ENCODE measurements around the gene PPP1R9B.

PPP1R9B gene

DNA sequence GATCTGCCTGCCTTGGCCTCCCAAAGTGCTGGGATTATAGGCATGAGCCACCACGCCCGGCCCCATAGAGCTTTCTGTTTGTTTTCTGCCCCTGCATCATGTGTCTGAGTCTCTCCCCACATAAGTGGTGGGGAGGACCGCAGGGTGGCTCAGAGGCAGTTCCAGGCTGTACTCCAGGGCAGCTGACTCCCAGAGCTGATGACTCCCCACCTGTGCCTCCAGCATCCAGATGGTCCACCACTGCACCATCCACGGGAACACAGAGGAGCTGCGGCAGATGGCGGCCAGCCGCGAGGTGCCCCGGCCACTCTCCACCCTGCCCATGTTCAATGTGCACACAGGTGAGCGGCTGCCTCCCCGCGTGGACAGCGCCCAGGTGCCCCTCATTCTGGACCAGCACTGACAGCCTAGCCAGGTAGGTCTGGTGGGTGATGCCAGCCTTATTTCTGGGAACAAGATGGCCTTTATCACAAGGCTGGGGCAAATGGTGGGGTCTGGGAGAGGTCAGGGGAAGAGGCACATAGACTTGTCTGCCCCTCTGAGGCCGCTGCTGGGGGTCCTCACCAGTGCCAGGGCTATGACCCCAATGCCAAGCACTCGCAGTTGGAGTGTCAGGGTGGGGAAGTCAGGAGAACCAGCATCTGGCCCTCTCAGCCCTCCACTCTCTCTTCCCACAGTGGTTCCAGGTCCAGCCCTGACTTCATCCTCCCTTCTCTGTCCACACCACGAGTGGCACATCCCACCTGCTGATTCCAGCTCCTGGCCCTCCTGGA, 24.7 kb upstream of the PPP1R9B start:
- in situ Hi-C loops (cut with MboI; ENCODE audit: low sequenced_read_pairs): no loop called here

- in situ Hi-C loops (cut with MboI; ENCODE audit: low sequenced_read_pairs): no loop called here
These were observed 24.0 kb upstream of the PPP1R9B start for GRCh38 chr17:50174444-50174843.

GRCh38 chr17:50173335-50173941, 23.0 kb upstream of the PPP1R9B start:
- in situ Hi-C loops (cut with MboI; ENCODE audit: low sequenced_read_pairs): no loop called here

DNA sequence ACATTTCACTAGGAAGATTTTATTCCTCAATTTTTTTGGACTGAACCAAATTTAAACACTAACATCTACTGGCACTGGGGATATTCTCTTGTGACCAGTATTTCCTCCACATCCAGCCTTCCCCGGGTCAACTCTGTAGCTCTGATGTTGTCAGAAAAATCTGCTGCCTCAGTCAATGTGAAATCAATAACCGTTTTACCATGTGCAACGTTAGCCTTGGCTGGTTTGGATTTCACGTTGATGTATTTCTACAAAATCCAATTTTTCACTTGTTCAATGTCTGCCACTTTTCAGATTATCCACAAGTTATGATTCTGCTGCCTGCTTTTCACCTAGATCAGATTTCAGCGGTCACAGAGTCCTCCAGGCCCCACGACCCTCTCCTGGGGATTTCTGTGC, 22.5 kb upstream of the PPP1R9B start:
- in situ Hi-C loops (cut with MboI; ENCODE audit: low sequenced_read_pairs): no loop called here

- in situ Hi-C loops (cut with MboI; ENCODE audit: low sequenced_read_pairs): no loop called here
These were observed 21.7 kb upstream of the PPP1R9B start for GRCh38 chr17:50172130-50172529.

DNA sequence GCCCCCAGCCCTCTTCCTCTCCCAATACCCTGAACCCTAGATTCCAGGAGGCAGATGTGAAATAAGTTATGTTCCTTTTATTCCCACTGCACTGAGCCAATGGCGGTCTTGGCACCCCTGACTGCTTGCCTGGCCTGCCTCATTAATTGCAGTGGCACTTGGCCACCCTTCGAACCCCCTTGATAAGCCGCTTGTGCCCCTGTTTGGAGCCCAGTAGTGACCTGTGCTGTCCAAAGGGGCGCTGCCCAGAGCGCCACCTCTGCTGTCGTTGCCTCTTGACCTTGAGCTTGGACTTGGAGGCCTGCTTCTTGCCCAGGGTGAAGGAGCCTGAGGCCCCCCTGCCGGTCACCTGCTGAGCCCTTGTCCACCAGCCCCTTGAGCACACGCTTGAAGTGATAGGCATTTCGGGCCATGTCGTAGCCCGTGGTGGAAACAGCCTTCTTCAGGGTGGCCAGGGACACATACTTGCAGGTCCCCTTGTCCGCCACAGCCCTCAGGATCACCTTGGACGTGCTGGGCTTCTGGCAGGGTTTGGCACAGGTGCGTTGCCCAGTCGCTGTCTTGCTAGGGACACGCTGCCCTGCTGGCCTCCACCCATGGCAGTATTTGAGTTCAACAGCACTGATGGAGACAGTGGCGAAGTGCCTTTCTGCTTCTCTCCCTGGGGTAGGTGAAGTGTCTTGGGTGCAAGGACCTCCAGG, 21.0 kb upstream of the PPP1R9B start:
- in situ Hi-C loops (cut with MboI; ENCODE audit: low sequenced_read_pairs): no loop called here

DNA sequence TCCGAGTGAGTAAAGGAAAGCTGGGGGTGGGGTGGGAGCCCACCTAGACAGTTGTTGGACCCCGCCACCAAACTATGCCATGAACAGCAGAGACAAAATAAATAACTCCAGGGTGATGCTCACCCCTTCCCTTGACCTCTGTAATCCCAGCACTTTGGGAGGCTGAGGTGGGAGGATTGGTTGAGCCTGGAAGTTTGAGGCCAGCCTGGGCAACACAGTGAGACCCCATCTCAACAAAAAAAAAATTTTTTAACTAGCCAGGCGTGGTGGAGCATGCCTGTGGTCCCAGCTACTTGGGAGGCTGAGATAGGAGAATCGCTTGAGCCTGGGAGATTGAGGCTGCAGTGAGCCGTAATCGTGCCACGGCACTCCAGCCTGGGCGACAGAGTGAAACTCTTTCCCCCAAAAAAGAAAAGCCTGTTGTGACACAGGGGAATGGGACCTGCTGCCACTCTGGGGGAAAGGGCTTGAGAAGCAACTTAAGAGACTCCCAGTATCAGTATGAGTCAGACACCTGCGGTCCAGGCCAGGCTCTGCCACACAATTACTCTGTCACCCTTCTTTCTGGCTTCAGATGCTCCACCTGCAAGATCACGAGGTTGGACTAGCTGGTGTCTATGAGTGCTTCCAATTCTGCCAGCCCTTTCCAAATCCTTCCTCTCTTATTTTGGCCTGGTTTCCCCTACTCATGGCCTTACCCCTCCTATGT, 20.3 kb upstream of the PPP1R9B start:
- in situ Hi-C loops (cut with MboI; ENCODE audit: low sequenced_read_pairs): no loop called here

- in situ Hi-C loops (cut with MboI; ENCODE audit: low sequenced_read_pairs): no loop called here
These were observed 19.5 kb upstream of the PPP1R9B start for GRCh38 chr17:50169881-50170459.

GRCh38 chr17:50169121-50169764, 18.8 kb upstream of the PPP1R9B start:
- in situ Hi-C loops (cut with MboI; ENCODE audit: low sequenced_read_pairs): no loop called here

DNA sequence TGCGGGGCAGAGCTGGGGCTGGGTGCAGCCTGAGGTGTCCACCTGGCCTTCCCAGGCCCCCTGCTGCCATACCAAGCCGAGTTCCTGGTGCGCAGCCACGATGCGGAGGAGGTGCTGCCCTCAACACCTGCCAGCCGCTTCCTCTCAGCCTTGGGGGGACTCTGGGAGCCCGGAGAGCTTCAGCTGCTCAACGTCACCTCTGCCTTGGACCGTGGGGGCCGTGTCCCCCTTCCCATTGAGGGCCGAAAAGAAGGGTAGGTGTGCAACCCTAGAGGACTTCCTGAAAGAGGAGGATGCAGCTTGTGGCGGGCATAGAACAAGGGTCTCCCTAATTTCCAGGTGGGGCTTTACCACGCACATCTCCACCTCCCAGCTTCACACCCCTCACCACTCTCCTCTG, 17.8 kb upstream of the PPP1R9B start:
- in situ Hi-C loops (cut with MboI; ENCODE audit: low sequenced_read_pairs): no loop called here

- in situ Hi-C loops (cut with MboI; ENCODE audit: low sequenced_read_pairs): no loop called here
These were observed 16.9 kb upstream of the PPP1R9B start for GRCh38 chr17:50167371-50167770.

GRCh38 chr17:50166518-50167181, 16.2 kb upstream of the PPP1R9B start:
- in situ Hi-C loops (cut with MboI; ENCODE audit: low sequenced_read_pairs): no loop called here

- in situ Hi-C loops (cut with MboI; ENCODE audit: low sequenced_read_pairs): no loop called here
These were observed 15.5 kb upstream of the PPP1R9B start, which contains the start of gene SGCA for GRCh38 chr17:50165867-50166517. SGCA (plus strand) TSS chr17:50166005; CDS start chr17:50166041, 36 bp downstream.

GRCh38 chr17:50165466-50165865, 15.0 kb upstream of the PPP1R9B start:
- in situ Hi-C loops (cut with MboI; ENCODE audit: low sequenced_read_pairs): no loop called here

DNA sequence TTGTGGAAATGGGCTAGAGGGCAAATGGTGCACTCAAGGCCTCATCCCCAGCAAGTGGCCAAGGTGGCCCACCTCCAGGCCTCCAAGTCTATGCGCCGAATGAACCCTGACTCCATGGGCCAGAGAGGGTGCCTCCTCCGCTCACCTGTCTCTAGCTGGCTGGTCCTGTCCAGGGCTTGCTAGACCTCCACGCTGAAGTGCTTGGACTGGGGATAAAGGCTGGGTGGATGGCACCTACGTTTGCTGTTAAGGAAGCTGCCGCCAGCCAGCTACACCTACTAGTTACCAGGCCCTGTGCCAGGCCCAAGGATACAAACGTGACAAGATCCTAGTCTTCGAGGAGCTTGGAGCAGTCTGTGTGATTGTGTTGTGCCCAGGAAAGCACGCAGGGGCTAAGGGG, 14.6 kb upstream of the PPP1R9B start:
- in situ Hi-C loops (cut with MboI; ENCODE audit: low sequenced_read_pairs): no loop called here

GRCh38 chr17:50164697-50164988, 14.2 kb upstream of the PPP1R9B start:
- in situ Hi-C loops (cut with MboI; ENCODE audit: low sequenced_read_pairs): no loop called here

- in situ Hi-C loops (cut with MboI; ENCODE audit: low sequenced_read_pairs): no loop called here
These were observed 13.6 kb upstream of the PPP1R9B start for GRCh38 chr17:50163843-50164696.

DNA sequence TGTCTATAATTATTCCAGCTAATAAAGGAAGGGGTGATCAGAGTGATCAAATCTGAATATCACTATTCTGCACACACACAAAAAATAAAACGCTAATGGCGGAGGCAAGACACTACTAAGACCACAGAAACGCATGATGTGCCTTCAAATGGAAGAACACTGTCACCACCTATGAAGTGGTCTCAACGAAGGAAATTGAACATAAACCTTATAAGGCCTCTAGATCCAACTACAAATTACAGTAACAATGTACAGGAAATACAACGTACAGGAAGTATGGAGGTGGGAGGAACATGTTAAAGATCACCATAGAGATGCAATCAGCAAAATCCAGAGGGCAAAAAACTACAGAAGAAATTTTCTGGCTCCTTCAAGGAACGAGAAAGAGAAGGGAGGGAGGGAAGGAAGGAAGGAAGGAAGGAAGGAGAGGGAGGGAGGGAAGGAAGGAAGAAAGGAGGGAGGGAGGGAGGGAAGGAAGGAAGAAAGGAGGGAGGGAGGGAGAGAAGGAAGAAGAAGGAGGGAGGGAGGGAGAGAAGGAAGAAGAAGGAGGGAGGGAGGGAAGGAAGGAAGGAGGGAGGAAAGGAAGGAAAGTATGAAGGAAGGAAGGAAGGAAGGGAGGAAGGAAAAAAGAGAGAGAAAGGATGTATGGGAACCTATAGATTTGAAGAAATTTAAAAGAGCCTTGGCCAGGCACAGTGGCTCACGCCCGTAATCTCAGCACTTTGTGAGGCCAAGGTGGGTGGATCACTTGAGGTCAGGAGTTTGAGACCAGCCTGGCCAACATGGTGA, 12.2 kb upstream of the PPP1R9B start:
- in situ Hi-C loops (cut with MboI; ENCODE audit: low sequenced_read_pairs): no loop called here
